ENCODE results near the gene MYBPHL.

DNA sequence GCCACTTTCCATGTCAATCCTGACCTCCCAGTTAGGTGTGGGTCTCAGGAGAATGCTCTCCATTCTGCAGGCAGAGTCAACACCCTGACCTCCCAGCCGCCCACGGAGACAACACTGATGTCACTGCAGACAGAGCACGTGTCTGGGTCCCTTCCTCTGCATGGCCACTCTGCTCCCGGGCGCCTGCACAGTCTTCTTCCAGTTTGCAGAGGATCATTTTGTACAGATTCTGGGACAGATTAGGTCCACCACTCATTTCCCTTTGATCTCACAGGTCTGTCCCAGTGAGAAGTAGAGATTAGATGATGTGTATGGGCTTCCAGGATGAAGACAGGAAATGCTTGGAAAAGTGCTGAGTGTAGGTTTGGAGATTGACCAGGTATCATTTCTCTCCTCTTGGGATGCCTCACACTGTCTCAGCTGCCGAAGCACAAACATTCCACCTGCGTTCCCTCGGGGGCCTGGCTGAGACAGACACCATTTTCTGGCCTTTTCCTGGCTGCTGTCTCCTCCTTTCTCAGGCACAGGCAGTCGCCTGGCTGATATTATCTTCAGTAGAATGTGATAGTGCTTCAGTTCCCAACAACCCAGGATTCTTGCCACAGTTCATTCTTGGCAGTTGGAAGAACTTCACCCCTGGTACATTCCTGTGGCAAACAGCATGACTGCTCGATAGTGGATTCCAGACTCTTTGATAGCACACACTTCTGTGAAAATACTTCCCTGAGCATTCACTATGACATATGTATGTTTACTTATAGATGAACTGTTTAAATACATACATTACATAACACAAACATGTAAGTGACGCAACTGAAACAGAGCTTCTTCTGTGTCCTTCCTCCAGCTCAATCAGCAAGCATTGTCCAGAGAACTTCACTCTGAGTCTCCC is 7.9 kb downstream of the MYBPHL start:
- TF ChIP-seq, protein P1, sequence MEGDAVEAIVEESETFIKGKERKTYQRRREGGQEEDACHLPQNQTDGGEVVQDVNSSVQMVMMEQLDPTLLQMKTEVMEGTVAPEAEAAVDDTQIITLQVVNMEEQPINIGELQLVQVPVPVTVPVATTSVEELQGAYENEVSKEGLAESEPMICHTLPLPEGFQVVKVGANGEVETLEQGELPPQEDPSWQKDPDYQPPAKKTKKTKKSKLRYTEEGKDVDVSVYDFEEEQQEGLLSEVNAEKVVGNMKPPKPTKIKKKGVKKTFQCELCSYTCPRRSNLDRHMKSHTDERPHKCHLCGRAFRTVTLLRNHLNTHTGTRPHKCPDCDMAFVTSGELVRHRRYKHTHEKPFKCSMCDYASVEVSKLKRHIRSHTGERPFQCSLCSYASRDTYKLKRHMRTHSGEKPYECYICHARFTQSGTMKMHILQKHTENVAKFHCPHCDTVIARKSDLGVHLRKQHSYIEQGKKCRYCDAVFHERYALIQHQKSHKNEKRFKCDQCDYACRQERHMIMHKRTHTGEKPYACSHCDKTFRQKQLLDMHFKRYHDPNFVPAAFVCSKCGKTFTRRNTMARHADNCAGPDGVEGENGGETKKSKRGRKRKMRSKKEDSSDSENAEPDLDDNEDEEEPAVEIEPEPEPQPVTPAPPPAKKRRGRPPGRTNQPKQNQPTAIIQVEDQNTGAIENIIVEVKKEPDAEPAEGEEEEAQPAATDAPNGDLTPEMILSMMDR (conservative IDR thresholded peaks at IDR 0.05; ENCODE audit: low read depth in 2 of 2), result no peak
- TF ChIP-seq, protein P2, sequence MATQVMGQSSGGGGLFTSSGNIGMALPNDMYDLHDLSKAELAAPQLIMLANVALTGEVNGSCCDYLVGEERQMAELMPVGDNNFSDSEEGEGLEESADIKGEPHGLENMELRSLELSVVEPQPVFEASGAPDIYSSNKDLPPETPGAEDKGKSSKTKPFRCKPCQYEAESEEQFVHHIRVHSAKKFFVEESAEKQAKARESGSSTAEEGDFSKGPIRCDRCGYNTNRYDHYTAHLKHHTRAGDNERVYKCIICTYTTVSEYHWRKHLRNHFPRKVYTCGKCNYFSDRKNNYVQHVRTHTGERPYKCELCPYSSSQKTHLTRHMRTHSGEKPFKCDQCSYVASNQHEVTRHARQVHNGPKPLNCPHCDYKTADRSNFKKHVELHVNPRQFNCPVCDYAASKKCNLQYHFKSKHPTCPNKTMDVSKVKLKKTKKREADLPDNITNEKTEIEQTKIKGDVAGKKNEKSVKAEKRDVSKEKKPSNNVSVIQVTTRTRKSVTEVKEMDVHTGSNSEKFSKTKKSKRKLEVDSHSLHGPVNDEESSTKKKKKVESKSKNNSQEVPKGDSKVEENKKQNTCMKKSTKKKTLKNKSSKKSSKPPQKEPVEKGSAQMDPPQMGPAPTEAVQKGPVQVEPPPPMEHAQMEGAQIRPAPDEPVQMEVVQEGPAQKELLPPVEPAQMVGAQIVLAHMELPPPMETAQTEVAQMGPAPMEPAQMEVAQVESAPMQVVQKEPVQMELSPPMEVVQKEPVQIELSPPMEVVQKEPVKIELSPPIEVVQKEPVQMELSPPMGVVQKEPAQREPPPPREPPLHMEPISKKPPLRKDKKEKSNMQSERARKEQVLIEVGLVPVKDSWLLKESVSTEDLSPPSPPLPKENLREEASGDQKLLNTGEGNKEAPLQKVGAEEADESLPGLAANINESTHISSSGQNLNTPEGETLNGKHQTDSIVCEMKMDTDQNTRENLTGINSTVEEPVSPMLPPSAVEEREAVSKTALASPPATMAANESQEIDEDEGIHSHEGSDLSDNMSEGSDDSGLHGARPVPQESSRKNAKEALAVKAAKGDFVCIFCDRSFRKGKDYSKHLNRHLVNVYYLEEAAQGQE (IDR thresholded peaks at IDR 0.05; ENCODE audit: unreplicated experiment), result no peak
- TF ChIP-seq, protein P3, sequence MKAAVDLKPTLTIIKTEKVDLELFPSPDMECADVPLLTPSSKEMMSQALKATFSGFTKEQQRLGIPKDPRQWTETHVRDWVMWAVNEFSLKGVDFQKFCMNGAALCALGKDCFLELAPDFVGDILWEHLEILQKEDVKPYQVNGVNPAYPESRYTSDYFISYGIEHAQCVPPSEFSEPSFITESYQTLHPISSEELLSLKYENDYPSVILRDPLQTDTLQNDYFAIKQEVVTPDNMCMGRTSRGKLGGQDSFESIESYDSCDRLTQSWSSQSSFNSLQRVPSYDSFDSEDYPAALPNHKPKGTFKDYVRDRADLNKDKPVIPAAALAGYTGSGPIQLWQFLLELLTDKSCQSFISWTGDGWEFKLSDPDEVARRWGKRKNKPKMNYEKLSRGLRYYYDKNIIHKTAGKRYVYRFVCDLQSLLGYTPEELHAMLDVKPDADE (IDR thresholded peaks at IDR 0.05), result no peak
- TF ChIP-seq EZH2 (IDR thresholded peaks at IDR 0.05; ENCODE audit: low read depth, unreplicated experiment) (no peak), NANOG (IDR thresholded peaks at IDR 0.05; ENCODE audit: borderline replicate concordance) (no peak), POLR2AphosphoS5 (IDR thresholded peaks at IDR 0.05; ENCODE audit: low read depth) (no peak), EZH2phosphoT487 (IDR thresholded peaks at IDR 0.05; ENCODE audit: unreplicated experiment) (no peak), ZNF114 (CRISPR knock-in tag; IDR thresholded peaks at IDR 0.05) (no peak), ZNF331 (CRISPR knock-in tag; IDR thresholded peaks at IDR 0.05; ENCODE audit: low read depth) (no peak), STAT1 (IDR thresholded peaks at IDR 0.05; ENCODE audit: unreplicated experiment) (no peak), CREB1 (CRISPR knock-in tag; IDR thresholded peaks at IDR 0.05; ENCODE audit: low read depth) (no peak)
- TF ChIP-seq, protein P4, sequence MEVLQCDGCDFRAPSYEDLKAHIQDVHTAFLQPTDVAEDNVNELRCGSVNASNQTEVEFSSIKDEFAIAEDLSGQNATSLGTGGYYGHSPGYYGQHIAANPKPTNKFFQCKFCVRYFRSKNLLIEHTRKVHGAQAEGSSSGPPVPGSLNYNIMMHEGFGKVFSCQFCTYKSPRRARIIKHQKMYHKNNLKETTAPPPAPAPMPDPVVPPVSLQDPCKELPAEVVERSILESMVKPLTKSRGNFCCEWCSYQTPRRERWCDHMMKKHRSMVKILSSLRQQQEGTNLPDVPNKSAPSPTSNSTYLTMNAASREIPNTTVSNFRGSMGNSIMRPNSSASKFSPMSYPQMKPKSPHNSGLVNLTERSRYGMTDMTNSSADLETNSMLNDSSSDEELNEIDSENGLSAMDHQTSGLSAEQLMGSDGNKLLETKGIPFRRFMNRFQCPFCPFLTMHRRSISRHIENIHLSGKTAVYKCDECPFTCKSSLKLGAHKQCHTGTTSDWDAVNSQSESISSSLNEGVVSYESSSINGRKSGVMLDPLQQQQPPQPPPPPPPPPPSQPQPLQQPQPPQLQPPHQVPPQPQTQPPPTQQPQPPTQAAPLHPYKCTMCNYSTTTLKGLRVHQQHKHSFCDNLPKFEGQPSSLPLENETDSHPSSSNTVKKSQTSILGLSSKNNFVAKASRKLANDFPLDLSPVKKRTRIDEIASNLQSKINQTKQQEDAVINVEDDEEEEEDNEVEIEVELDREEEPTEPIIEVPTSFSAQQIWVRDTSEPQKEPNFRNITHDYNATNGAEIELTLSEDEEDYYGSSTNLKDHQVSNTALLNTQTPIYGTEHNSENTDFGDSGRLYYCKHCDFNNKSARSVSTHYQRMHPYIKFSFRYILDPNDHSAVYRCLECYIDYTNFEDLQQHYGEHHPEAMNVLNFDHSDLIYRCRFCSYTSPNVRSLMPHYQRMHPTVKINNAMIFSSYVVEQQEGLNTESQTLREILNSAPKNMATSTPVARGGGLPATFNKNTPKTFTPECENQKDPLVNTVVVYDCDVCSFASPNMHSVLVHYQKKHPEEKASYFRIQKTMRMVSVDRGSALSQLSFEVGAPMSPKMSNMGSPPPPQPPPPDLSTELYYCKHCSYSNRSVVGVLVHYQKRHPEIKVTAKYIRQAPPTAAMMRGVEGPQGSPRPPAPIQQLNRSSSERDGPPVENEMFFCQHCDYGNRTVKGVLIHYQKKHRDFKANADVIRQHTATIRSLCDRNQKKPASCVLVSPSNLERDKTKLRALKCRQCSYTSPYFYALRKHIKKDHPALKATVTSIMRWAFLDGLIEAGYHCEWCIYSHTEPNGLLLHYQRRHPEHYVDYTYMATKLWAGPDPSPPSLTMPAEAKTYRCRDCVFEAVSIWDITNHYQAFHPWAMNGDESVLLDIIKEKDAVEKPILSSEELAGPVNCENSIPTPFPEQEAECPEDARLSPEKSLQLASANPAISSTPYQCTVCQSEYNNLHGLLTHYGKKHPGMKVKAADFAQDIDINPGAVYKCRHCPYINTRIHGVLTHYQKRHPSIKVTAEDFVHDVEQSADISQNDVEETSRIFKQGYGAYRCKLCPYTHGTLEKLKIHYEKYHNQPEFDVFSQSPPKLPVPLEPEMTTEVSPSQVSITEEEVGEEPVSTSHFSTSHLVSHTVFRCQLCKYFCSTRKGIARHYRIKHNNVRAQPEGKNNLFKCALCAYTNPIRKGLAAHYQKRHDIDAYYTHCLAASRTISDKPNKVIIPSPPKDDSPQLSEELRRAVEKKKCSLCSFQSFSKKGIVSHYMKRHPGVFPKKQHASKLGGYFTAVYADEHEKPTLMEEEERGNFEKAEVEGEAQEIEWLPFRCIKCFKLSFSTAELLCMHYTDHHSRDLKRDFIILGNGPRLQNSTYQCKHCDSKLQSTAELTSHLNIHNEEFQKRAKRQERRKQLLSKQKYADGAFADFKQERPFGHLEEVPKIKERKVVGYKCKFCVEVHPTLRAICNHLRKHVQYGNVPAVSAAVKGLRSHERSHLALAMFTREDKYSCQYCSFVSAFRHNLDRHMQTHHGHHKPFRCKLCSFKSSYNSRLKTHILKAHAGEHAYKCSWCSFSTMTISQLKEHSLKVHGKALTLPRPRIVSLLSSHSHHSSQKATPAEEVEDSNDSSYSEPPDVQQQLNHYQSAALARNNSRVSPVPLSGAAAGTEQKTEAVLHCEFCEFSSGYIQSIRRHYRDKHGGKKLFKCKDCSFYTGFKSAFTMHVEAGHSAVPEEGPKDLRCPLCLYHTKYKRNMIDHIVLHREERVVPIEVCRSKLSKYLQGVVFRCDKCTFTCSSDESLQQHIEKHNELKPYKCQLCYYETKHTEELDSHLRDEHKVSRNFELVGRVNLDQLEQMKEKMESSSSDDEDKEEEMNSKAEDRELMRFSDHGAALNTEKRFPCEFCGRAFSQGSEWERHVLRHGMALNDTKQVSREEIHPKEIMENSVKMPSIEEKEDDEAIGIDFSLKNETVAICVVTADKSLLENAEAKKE (CRISPR knock-in tag; IDR thresholded peaks at IDR 0.05), result no peak

Measured in GM23338 (cell line).